ENCODE measurements around the gene SLC5A6. TPM values are rescaled to one million over a fixed set of nuclear protein-coding genes. Genes with fewer than 3 reads are reported as not detected.

The SLC5A6 gene
- total RNA-seq, 4 donors from 2014 or later: 30.4 to 33.4 (median 33.1) TPM

DNA sequence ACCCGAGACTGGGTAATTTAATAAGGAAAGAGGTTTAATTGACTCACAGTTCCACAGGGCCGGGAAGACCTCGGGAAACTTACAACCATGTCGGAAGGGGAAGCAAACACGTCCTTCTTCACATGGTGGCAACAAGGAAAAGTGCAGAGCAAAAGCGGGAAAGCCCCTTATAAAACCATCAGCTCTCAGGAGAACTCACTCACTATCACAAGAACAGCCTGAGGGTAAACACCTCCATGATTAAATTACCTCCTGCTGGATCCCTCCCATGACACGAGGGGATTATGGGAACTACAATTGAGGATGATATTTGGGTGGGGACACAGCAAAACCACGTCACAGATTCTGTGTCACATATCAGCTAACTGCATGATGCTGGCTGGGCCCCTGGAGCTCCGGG, 51.9 kb downstream of the SLC5A6 start:
- peak in 1 of 2 donors; percentile 8 for DNase-seq (ENCODE audit: low spot score in 2 of 2)

DNA sequence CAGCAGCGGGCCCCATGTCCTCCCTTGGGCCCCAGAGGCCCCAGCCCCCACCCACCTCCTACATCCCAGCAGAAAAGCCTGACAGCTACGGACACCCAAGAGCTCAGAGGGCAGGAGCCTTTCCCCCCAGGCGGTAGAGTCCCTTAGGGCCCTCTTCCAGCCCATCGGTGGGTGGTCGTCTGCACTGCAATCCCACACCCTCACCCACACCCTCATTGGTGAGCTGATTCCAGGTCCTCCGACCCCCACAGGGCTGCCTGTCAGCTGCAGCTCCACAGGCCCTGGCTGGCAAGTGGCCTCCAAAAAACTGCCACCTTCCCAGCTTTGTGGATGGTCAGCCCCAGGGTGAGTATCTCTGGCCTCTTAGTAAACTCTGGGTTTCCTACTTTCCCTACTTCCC, 52.8 kb downstream of the SLC5A6 start:
- H3K4me3 ChIP-seq: no peak overlapping the region
- no peaks in the 10 kb centered on the region for H3K9me3 ChIP-seq
- no CpG with 5 or more reads among the region's 6 CpGs for WGBS
- peak in 1 of 2 donors; percentile 19 for DNase-seq (ENCODE audit: low spot score in 2 of 2)
- no peaks in the 10 kb centered on the region for H3K27me3 ChIP-seq
- TF ChIP-seq, protein P1, sequence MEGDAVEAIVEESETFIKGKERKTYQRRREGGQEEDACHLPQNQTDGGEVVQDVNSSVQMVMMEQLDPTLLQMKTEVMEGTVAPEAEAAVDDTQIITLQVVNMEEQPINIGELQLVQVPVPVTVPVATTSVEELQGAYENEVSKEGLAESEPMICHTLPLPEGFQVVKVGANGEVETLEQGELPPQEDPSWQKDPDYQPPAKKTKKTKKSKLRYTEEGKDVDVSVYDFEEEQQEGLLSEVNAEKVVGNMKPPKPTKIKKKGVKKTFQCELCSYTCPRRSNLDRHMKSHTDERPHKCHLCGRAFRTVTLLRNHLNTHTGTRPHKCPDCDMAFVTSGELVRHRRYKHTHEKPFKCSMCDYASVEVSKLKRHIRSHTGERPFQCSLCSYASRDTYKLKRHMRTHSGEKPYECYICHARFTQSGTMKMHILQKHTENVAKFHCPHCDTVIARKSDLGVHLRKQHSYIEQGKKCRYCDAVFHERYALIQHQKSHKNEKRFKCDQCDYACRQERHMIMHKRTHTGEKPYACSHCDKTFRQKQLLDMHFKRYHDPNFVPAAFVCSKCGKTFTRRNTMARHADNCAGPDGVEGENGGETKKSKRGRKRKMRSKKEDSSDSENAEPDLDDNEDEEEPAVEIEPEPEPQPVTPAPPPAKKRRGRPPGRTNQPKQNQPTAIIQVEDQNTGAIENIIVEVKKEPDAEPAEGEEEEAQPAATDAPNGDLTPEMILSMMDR (IDR thresholded peaks at IDR 0.05): no peak
- TF ChIP-seq POLR2AphosphoS5 (IDR thresholded peaks at IDR 0.05) (no peak), EP300 (IDR thresholded peaks at IDR 0.05) (no peak), POLR2A (IDR thresholded peaks at IDR 0.05) (no peak)
- no peaks in the 10 kb centered on the region for H3K4me1 ChIP-seq
- no peak overlapping the region for H3K27ac ChIP-seq
- H3K36me3 ChIP-seq: no peaks in the 10 kb centered on the region

More for the DNA sequence above, 51.9 kb downstream of the SLC5A6 start:
- H3K4me1 ChIP-seq: no peaks in the 10 kb centered on the region
- H3K27ac ChIP-seq: no peak overlapping the region
- no peak overlapping the region for H3K4me3 ChIP-seq
- no peaks in the 10 kb centered on the region for H3K36me3 ChIP-seq
- 81% methylated on average over 9 of the region's 9 CpGs for WGBS
- no peaks in the 10 kb centered on the region for H3K27me3 ChIP-seq
- TF ChIP-seq, protein P1 (IDR thresholded peaks at IDR 0.05): no peak
- TF ChIP-seq POLR2AphosphoS5 (IDR thresholded peaks at IDR 0.05) (no peak), POLR2A (IDR thresholded peaks at IDR 0.05) (no peak), EP300 (IDR thresholded peaks at IDR 0.05) (no peak)
- no peaks in the 10 kb centered on the region for H3K9me3 ChIP-seq

DNA sequence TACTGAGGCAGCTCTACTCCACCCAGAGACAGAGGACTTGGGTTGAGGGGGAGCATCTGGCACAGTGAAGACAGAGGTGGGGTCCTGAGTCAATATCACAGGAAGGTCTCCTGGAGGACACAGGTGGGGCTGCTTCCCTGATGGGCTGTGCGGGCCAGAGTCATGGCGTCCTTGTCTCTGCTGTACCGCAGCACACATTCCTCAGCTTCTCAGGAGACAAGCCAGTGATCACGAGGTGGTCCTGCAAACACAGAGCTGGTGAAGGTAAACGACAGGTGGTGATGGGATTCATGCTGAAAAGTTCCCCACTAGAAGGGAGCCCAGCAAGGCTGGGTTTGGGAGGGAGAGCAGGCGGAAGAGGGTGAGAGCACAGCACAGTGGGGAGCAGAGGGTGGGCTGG, 53.6 kb downstream of the SLC5A6 start:
- Histone ChIP-seq H3K9me3 (no peaks in the 10 kb centered on the region), H3K4me1 (no peaks in the 10 kb centered on the region), H3K27me3 (no peaks in the 10 kb centered on the region), H3K27ac (no peak overlapping the region), H3K36me3 (no peaks in the 10 kb centered on the region), H3K4me3 (no peak overlapping the region)
- 86% methylated on average over 6 of the region's 6 CpGs for WGBS
- DNase-seq (ENCODE audit: low spot score in 2 of 2): peak in 1 of 2 donors; percentile 20
- TF ChIP-seq EP300 (IDR thresholded peaks at IDR 0.05) (no peak), POLR2A (IDR thresholded peaks at IDR 0.05) (no peak), POLR2AphosphoS5 (IDR thresholded peaks at IDR 0.05) (no peak)
- TF ChIP-seq, protein P1 (IDR thresholded peaks at IDR 0.05): no peak

DNA sequence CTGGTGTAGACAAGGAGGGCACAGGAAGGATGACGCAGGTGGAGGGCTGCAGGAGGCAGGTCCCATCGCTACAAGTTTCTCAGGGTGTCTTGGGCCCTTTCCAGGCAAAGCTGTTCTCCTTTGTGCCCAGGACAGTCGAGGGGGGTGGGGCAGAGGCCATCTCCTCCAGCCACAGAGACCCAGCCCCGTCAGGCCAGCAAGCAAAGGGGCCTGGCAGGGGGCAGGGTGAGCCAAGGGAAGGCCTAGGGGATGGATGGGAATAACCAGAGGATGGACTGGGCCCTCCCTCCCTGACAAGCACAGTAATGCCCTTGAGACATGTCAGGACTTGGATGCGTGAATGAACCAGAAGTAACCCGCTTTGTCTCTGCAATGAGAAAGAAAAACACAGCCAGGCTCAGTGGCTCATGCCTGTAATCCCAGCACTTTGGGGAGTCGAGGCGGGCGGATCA, 57.0 kb downstream of the SLC5A6 start:
- no peaks in the 10 kb centered on the region for H3K36me3 ChIP-seq
- no peaks in the 10 kb centered on the region for H3K9me3 ChIP-seq
- WGBS: 61% methylated on average over 9 of the region's 9 CpGs
- TF ChIP-seq EP300 (IDR thresholded peaks at IDR 0.05) (no peak), POLR2A (IDR thresholded peaks at IDR 0.05) (no peak), POLR2AphosphoS5 (IDR thresholded peaks at IDR 0.05) (no peak)
- TF ChIP-seq, protein P1 (IDR thresholded peaks at IDR 0.05): no peak
- peak in 1 of 2 donors; percentile 51 for DNase-seq (ENCODE audit: low spot score in 2 of 2)
- no peaks in the 10 kb centered on the region for H3K4me1 ChIP-seq
- H3K27ac ChIP-seq: no peak overlapping the region
- no peak overlapping the region for H3K4me3 ChIP-seq
- no peaks in the 10 kb centered on the region for H3K27me3 ChIP-seq

DNA sequence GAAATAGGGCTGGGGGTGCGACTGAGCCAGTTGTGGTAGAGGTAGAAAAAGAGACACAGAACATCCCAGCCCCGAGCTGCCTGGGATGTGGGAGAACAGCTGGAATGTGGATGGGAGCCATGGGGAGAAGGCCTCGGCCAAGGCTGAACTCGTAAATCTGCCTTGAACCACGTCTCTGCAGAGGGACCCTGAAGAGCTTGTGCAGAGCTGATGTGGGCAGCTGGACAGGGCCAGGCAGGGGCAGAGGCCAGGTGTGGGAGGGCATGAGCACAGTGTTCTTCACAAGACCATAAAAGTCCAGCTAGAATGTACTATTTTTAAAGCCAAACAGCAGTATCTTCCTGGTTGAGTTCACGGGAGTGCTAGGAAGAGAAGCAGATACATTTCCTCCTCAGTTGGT, 57.6 kb downstream of the SLC5A6 start:
- no peak overlapping the region for H3K4me3 ChIP-seq
- WGBS: 70% methylated on average over 6 of the region's 6 CpGs
- no peak overlapping the region for H3K27ac ChIP-seq
- H3K36me3 ChIP-seq: no peaks in the 10 kb centered on the region
- H3K27me3 ChIP-seq: no peaks in the 10 kb centered on the region
- TF ChIP-seq POLR2AphosphoS5 (IDR thresholded peaks at IDR 0.05) (no peak), EP300 (IDR thresholded peaks at IDR 0.05) (no peak), POLR2A (IDR thresholded peaks at IDR 0.05) (no peak)
- TF ChIP-seq, protein P1 (IDR thresholded peaks at IDR 0.05): no peak
- peak in 1 of 2 donors; percentile 48 for DNase-seq (ENCODE audit: low spot score in 2 of 2)
- no peaks in the 10 kb centered on the region for H3K4me1 ChIP-seq
- H3K9me3 ChIP-seq: no peaks in the 10 kb centered on the region
